Stimulated activated naive B cell treated with anti-CD40 and anti-IgM and Interleukin-4, amounts not matched to agents 10 μg/mL and 1 μg/mL and 100 μg/mL, for 72 hours (primary cell): ENCODE data around the gene ZBTB47.
A peak's percentile ranks its signal among the peaks of the same experiment; 100 is the strongest.

Source experiments
- ATAC-seq, 2 donors: fragments of 150-1000 bp; cut with Tn5 transposase; replicated peaks; 2 replicates each; pipeline ENCODE4 v1.10.0; 2021; ENCODE audit warnings: moderate library complexity in 1 of 2
- DNase-seq: peaks from one replicate; pipeline ENCODE4 v3.0.0; 2021
- H3K27ac Mint-ChIP-seq: one replicate; pipeline ENCODE4 v1.8.0; 2022; ENCODE audit warnings: mild to moderate bottlenecking, mixed read lengths
- H3K27me3 Mint-ChIP-seq, 2 donors: one replicate each; pipeline ENCODE4 v1.8.0; 2022; ENCODE audit warnings: mixed read lengths in 2 of 2
- H3K36me3 Mint-ChIP-seq, 2 donors: one replicate each; pipeline ENCODE4 v1.8.0; 2022; ENCODE audit warnings: mixed read lengths in 2 of 2, mild to moderate bottlenecking in 1 of 2
- H3K4me1 Mint-ChIP-seq, 2 donors: one replicate each; pipeline ENCODE4 v1.8.0; 2022; ENCODE audit warnings: mixed read lengths in 2 of 2, mild to moderate bottlenecking in 1 of 2
- H3K4me3 Mint-ChIP-seq, 2 donors: one replicate each; pipeline ENCODE4 v1.8.0; 2022; ENCODE audit warnings: mild to moderate bottlenecking in 2 of 2, mixed read lengths in 2 of 2, moderate library complexity in 1 of 2
- H3K9me3 Mint-ChIP-seq, 2 donors: one replicate each; pipeline ENCODE4 v1.8.0; 2022; ENCODE audit warnings: mixed read lengths in 2 of 2, mild to moderate bottlenecking in 1 of 2

ZBTB47 gene

GRCh38 chr3:42710323-42711021, 57.0 kb downstream of the ZBTB47 start:
- Mint-ChIP-seq H3K27ac (no peak overlapping the region), H3K9me3 (no peaks in the 10 kb centered on the region), H3K27me3 (peaks cover 10 to 18% of the 10 kb centered on the region in 2 donors), H3K36me3 (no peaks in the 10 kb centered on the region), H3K4me1 (peaks cover 9 to 18% of the 10 kb centered on the region in 2 donors), H3K4me3 (no peak overlapping the region)
- ATAC-seq: no peak
- no peak for DNase-seq

- peaks cover 9 to 18% of the 10 kb centered on the region in 2 donors for H3K4me1 Mint-ChIP-seq
- peaks cover 10 to 13% of the 10 kb centered on the region in 2 donors for H3K27me3 Mint-ChIP-seq
- ATAC-seq (no peak), DNase-seq (no peak)
- H3K27ac Mint-ChIP-seq: no peak overlapping the region
- no peaks in the 10 kb centered on the region for H3K9me3 Mint-ChIP-seq
- no peak overlapping the region for H3K4me3 Mint-ChIP-seq
- H3K36me3 Mint-ChIP-seq: no peaks in the 10 kb centered on the region
Observed at GRCh38 chr3:42711491-42712343, 58.2 kb downstream of the ZBTB47 start.

GRCh38 chr3:42712344-42712648, 58.8 kb downstream of the ZBTB47 start:
- no peak for DNase-seq
- H3K36me3 Mint-ChIP-seq: no peaks in the 10 kb centered on the region
- ATAC-seq: no peak
- H3K27me3 Mint-ChIP-seq: peaks cover 6 to 10% of the 10 kb centered on the region in 2 donors
- H3K27ac Mint-ChIP-seq: no peak overlapping the region
- H3K4me3 Mint-ChIP-seq: no peak overlapping the region
- peaks cover 9 to 18% of the 10 kb centered on the region in 2 donors for H3K4me1 Mint-ChIP-seq
- H3K9me3 Mint-ChIP-seq: no peaks in the 10 kb centered on the region

- H3K9me3 Mint-ChIP-seq: no peaks in the 10 kb centered on the region
- no peaks in the 10 kb centered on the region for H3K36me3 Mint-ChIP-seq
- H3K27ac Mint-ChIP-seq: no peak overlapping the region
- H3K4me1 Mint-ChIP-seq: peaks cover 9 to 18% of the 10 kb centered on the region in 2 donors
- H3K27me3 Mint-ChIP-seq: peaks cover under 1 to 5% of the 10 kb centered on the region in 2 donors
- H3K4me3 Mint-ChIP-seq: no peak overlapping the region
- peak in 1 of 2 donors; percentile 18 for ATAC-seq
- DNase-seq: no peak
Observed at GRCh38 chr3:42712688-42713372, 59.3 kb downstream of the ZBTB47 start.

GRCh38 chr3:42713747-42714146, 60.2 kb downstream of the ZBTB47 start:
- Mint-ChIP-seq H3K4me1 (peaks cover 9 to 18% of the 10 kb centered on the region in 2 donors), H3K36me3 (no peaks in the 10 kb centered on the region), H3K4me3 (no peak overlapping the region), H3K27ac (no peak overlapping the region), H3K9me3 (no peaks in the 10 kb centered on the region), H3K27me3 (peaks cover 0 to 5% of the 10 kb centered on the region in 2 donors)
- DNase-seq (no peak), ATAC-seq (no peak)

- H3K4me1 Mint-ChIP-seq: peaks cover 9 to 18% of the 10 kb centered on the region in 2 donors
- no peak overlapping the region for H3K4me3 Mint-ChIP-seq
- no peaks in the 10 kb centered on the region for H3K9me3 Mint-ChIP-seq
- peaks cover 0 to under 1% of the 10 kb centered on the region in 2 donors for H3K27me3 Mint-ChIP-seq
- ATAC-seq: no peak
- H3K27ac Mint-ChIP-seq: no peak overlapping the region
- H3K36me3 Mint-ChIP-seq: no peaks in the 10 kb centered on the region
- DNase-seq: no peak
Observed at GRCh38 chr3:42714171-42714852, 60.8 kb downstream of the ZBTB47 start.
